GM18498 (cell line): ENCODE results near the gene P2RX6.
"Not testable (repeated sequence)": the region's sequence is repeated elsewhere in the genome, so short reads cannot be mapped to it uniquely, and the experiment has no call there.

Experiments
- ATAC-seq: cut with Tn5 transposase; IDR thresholded peaks from one replicate; pipeline ENCODE4 v1.9.1; 2021; ENCODE audit warnings: mild to moderate bottlenecking, moderate library complexity; ENCODE audit not compliant: unreplicated experiment

The P2RX6 gene

GRCh38 chr22:21030621-21031544 lies 15.9 kb downstream of the P2RX6 start:
- no peak for ATAC-seq

- ATAC-seq = no peak
Measured at GRCh38 chr22:21031545-21032036, 16.6 kb downstream of the P2RX6 start.

DNA sequence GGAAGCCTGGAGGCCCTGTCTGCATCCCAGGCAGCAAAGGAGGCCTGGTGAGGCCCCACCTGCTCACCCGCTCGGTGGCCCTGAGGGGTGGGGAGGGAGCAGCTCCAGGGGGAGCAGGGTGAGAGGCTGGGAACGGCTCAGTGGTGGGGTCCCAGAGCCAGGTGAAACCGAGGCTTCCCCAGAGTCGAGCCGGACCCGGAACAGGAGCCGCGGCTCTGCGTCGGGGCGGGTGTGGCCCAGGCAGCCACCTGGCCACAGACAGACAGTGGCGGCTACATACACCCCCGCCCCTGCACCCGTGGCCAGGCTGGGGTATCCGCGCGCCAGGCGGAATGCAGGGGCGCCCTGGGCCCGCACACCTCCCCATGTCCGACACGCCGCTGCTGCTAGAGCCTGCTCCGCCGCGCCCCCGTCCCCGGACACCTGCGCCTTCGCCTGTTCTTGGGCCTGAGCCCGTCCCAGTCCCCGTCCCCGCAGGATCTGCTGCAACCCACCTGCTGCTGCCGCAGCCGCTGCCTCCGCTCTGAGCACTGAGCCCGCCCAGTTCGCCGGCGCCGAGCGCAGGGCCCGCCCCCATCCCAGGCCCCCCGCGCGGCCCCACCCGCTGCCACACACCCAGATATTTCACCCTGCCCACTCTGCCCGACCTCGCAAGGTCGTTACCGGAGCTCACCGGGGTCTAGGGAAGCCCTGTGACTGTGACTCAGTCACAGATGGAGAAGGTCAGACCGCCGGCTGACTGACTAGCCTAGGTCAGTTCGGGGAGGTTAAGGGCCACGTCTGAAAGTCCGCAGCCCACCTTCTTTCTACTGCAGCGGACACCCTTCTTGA lies 17.3 kb downstream of the P2RX6 start, which contains the start of gene SLC7A4:
Gene SLC7A4, minus strand, starts transcription at position 525 of the 831 bp plus-strand sequence. CDS start 749 bp downstream, outside the sequence.
- no peak for ATAC-seq

- no peak for ATAC-seq
Measured at GRCh38 chr22:21032868-21033688, 18.1 kb downstream of the P2RX6 start.

GRCh38 chr22:21033895-21034294 lies 18.9 kb downstream of the P2RX6 start:
- no peak for ATAC-seq

- ATAC-seq = no peak
Measured at GRCh38 chr22:21034989-21035388, 20.0 kb downstream of the P2RX6 start.

DNA sequence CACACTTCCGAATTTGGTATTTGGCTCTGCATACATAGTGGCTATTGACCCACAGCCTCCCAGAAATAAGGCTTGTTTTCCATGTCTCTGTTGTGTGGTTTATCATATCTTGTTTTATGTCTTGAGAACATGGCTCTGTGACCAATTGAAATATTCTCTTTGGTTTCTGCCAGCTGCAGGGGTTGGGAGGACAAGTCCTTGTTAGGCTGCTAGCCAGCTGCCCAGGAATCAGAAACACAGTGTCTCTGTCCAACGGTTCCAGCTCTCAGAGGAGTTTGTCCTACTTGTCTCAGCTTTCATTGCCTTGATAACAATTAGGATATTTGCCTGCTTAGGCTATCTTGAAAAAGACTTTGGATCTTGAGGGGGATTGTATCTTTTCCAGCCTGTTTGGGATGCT lies 23.4 kb downstream of the P2RX6 start:
- ATAC-seq = no peak

DNA sequence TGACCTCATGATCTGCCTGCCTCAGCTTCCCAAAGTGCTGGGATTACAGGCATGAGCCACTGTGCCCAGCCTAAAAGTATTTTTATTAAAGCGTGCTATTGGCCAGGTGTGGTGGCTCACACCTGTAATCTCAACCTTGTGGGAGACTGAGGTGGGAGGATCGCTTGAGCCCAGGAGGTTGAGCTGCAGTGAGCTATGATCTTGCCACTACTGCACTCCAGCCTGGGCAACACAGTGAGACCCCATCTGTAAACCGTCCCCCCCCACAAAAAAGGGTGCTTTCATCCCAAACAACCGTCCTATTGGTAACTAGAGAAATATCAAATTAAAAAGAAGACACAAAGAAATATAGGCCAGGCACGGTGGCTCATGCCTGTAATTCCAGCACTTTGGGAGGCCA lies 24.2 kb downstream of the P2RX6 start:
- ATAC-seq = not testable (repeated sequence)

- no peak for ATAC-seq
Measured at GRCh38 chr22:21041937-21042336, 27.0 kb downstream of the P2RX6 start.

- ATAC-seq = no peak
Measured at GRCh38 chr22:21042978-21043859, 28.3 kb downstream of the P2RX6 start.

GRCh38 chr22:21043860-21044535 lies 29.0 kb downstream of the P2RX6 start:
- no peak for ATAC-seq

- no peak for ATAC-seq
Measured at GRCh38 chr22:21044931-21045584, 30.1 kb downstream of the P2RX6 start.

GRCh38 chr22:21045585-21046294 lies 30.8 kb downstream of the P2RX6 start, which contains the start of gene LRRC74B:
TSS of gene LRRC74B (plus strand) at chr22:21045946. CDS start at chr22:21045987, 41 bp downstream.
- peak; percentile 87 for ATAC-seq

GRCh38 chr22:21047035-21047661 lies 32.2 kb downstream of the P2RX6 start:
- no peak for ATAC-seq

GRCh38 chr22:21047730-21048129 lies 32.8 kb downstream of the P2RX6 start:
- no peak for ATAC-seq

GRCh38 chr22:21048448-21048847 lies 33.5 kb downstream of the P2RX6 start:
- not testable (repeated sequence) for ATAC-seq

DNA sequence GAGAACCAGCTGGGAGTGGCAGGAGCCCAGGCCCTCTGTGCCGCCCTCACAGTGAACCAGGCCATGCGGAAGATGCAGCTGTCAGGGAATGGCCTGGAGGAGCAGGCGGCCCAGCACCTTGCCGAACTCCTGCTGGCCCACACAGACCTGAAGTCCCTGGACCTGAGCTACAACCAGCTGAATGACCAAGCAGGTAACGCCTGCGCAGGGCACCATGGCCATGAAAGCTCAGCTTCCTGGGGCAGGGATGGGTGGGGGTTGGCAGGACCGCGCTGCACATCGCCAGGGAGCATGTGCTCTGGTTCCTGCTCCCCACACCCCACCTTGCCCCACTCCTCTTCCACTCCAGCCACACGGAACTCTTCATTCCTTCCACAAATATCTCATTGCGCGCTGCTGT lies 34.0 kb downstream of the P2RX6 start:
- not testable (repeated sequence) for ATAC-seq
